GM12864 (cell line): ENCODE results near the gene ACY1.

Experiments used
- DNase-seq: peaks from one replicate; pipeline ENCODE4 v3.0.0-alpha.2; 2011; ENCODE audit warnings: low read depth
- H3K4me3 ChIP-seq: 2 replicates; pipeline ENCODE4 v1.5.1; 2011; ENCODE audit warnings: mild to moderate bottlenecking, low read depth, low read length, control low read depth
- TF ChIP-seq, protein P1 (sequence below): IDR thresholded peaks from 2 replicates; pipeline ENCODE4 v1.5.1; 2011; ENCODE audit warnings: low read depth, mild to moderate bottlenecking, moderate library complexity, low read length, control low read depth, inconsistent platforms; ENCODE audit errors: missing control alignments

The ACY1 gene

DNA sequence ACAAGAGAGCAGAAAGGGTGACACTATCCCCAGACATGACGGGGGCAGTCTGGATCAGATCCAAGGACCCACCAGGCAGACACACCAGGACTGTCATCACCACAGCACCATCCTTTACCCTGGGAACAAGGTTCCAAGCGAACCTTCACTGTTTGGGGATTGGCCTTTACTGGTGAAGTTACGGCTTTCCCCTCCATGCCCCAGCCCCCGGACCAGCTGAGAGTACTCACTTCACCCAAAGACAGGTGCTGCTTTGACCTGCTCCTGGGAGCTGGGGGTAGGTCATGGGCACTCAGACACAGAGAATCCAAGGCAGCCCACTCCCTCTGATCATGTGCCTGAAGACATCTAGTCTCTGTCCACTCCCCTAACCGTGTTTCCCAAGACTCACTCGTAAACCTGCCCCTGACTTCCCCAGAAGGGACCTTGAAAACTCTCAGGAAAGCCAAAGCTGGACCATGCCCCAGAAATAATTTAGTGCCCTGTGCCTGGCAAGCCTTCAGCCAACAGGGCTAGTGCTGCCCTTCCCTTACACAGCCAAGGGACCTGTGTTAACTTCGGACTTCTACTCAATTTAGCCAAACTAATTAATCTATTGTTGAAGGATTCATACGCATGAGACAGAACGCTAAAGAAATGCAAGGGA, 44.4 kb upstream of the ACY1 start:
- H3K4me3 ChIP-seq: no peak overlapping the region
- no peak for DNase-seq
- TF ChIP-seq, protein P1, sequence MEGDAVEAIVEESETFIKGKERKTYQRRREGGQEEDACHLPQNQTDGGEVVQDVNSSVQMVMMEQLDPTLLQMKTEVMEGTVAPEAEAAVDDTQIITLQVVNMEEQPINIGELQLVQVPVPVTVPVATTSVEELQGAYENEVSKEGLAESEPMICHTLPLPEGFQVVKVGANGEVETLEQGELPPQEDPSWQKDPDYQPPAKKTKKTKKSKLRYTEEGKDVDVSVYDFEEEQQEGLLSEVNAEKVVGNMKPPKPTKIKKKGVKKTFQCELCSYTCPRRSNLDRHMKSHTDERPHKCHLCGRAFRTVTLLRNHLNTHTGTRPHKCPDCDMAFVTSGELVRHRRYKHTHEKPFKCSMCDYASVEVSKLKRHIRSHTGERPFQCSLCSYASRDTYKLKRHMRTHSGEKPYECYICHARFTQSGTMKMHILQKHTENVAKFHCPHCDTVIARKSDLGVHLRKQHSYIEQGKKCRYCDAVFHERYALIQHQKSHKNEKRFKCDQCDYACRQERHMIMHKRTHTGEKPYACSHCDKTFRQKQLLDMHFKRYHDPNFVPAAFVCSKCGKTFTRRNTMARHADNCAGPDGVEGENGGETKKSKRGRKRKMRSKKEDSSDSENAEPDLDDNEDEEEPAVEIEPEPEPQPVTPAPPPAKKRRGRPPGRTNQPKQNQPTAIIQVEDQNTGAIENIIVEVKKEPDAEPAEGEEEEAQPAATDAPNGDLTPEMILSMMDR: no peak

DNA sequence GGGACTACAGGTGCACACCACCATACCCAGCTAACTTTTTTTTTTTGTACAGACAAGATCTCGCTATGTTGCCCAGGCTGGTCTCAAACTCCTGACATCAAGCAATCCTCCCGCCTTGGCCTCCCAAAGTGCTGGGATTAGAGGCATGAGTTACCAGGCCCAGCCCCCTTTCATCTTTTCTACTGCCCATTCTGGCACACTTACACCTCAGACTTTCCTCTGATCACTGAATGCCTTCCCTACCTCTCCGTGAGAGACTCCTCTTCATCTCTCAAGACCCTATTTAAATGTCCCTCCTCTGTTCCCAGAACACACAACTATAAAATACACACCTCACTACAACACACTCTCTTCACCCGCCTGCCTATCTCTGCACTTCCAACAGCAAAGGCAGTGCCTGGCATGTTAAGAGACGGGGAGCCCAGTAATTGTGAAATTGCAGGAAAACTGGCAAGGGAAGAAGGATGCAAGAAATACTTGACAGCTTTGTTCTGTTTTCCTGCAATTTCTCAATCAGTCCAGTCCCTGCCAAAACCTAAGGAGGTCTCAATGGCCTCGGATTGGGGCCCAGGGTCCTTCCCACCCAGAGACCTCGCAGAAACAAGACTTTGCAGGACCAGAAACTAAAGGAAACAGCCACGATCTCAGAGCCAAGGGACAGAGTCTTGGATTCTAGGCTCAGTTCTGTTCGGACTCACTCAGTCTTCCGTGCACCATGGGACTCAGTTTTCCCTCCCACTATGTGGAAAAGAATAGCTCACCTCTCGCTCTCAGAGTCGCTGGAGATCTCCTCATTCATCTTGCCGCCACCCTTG, 42.5 kb upstream of the ACY1 start:
- DNase-seq: no peak
- TF ChIP-seq, protein P1: no peak
- peak overlapping the region; percentile 88 for H3K4me3 ChIP-seq

DNA sequence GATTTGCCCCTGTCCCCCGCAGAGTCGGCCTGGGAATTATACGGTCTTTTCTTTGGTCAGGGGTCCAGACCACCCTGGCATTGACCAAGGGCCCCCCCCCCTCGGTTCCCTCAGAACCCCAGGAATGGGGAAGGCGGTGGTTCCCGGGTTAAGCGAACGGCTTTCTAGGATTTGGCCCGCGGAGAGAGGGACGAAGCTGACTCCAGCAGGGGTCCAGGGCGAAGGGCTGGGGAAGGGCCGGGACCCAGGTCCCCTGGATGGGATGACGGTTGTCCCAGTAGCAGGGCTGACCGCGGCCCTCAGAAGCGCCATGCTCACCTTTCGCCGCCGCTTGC, 41.9 kb upstream of the ACY1 start:
- peak overlapping the region; percentile 88 for H3K4me3 ChIP-seq
- no peak for DNase-seq
- TF ChIP-seq, protein P1: no peak

DNA sequence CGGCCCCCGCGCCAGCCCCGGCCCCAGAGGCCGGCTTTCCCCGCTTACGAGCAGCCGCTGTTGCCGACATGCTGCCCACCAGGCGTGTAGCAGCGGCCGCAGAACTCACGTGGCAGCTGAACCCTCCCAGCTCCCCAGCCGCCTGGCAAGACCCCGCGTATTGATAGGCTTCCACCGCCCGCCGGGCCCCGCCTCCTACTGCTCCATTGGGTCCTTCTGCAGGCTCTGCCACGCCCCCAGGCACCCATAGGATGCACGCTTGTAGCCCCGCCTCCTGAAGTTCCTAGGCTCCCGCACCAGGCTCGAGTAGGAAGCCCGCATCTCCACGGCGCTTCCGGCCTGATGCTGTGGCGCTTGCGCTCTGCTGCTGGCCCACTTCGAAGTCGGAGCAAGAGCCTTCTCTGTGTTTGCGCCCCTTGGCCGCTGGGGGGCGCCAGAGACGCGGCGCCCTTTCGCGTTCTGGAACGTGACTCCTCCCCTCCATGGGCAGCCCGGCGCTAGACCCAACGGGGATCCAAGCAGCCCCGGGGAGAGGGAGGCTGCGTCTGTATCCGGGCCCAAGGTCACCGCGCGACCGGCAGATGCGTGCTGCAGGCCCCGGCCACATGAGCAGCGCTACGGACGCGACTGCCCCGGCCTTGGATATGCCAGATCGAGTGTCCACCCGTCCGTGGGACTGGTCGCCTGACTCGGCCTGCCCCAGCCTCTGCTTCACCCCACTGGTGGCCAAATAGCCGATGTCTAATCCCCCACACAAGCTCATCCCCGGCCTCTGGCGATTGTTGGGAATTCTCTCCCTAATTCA, 41.3 kb upstream of the ACY1 start, which contains the start of the genes PARP3 and RRP9:
TSS of gene PARP3 (plus strand) at position 566 of the 805 bp plus-strand sequence. CDS start 993 bp downstream, outside the sequence.
TSS of gene RRP9 (minus strand) at position 107 of the 805 bp plus-strand sequence. CDS start at position 70, 37 bp downstream.
- peak; percentile 99 for DNase-seq
- H3K4me3 ChIP-seq: peak within 1 kb of the TSS; percentile 88
- TF ChIP-seq, protein P1: peak; percentile 98

DNA sequence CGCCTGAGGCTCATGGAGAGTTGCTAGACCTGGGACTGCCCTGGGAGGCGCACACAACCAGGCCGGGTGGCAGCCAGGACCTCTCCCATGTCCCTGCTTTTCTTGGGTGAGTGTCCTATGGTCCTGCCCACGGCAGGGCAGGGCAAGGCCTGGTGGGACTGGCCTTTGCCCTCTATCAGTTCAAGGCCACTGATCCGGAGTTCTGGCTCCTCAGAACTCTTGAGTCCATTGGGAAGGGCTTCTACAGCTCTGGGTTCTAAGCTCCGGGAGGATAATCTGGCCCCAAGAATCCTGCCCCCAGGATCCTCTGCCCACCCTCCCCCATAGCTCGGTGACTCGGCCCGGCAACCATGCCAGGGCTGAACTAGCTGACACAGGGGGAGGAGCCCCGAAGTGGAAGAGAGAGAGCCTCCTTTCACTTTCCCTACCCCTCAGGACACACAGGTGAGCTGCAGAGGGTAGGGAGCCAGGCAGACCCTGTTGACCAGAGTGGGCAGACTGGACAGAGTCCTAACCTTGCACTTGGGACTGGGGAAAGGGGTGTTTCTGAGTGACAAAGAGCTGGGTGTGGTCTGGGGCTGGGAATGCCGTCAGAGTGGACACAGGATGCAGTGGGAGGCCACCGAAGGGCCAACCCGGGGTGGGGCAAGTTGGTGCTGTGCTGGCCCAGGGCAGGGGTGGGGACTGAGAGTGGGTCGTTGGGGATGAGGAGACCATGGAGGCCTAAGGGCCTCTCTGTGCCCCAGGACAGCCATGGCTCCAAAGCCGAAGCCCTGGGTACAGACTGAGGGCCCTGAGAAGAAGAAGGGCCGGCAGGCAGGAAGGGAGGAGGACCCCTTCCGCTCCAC, 40.5 kb upstream of the ACY1 start:
- TF ChIP-seq, protein P1: no peak
- peak overlapping the region; percentile 76 for H3K4me3 ChIP-seq
- peak; percentile 44 for DNase-seq
